GM06990 (cell line): Measurements from ENCODE around the gene C11orf71.

Experiments used
- DNase-seq: peaks from one replicate; pipeline ENCODE4 v3.0.0-alpha.2; 2011; ENCODE audit not compliant: insufficient read length; ENCODE audit errors: extremely low read depth
- H3K27me3 ChIP-seq: replicated peaks from 2 replicates; pipeline ENCODE4 v1.6.0; 2011; ENCODE audit warnings: low read length; ENCODE audit not compliant: control insufficient read depth, insufficient read depth
- H3K36me3 ChIP-seq: 2 replicates; pipeline ENCODE4 v1.5.1; 2011; ENCODE audit warnings: low read length; ENCODE audit not compliant: control insufficient read depth, insufficient read depth
- H3K4me3 ChIP-seq: replicated peaks from 2 replicates; pipeline ENCODE4 v1.5.1; 2011; ENCODE audit warnings: low read depth, mild to moderate bottlenecking, control low read depth, low read length
- TF ChIP-seq, protein P1 (sequence below): IDR thresholded peaks from 2 replicates; pipeline ENCODE4 v1.5.1; 2011; ENCODE audit warnings: low read length, control low read depth, mild to moderate bottlenecking, inconsistent platforms; ENCODE audit not compliant: insufficient read depth, poor library complexity, severe bottlenecking

C11orf71 gene

DNA sequence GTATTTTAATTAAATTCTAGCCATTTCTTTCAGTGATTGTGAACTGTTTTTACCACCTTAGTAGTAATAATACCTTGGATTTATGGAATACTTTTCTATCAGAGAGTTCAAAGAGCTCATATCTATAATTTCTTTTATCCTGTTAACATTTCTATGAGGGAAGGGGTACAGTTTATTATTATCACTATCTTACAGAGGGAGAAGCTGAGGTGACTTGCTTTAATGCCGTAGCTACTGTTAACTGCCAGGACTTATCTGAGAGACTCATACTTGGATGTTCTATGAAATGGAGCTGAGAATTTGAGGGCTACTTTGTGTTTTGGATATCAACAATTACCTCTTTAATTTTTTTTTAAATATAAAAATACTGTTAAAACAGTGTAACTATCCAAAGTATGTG is 42.2 kb upstream of the C11orf71 start:
- Histone ChIP-seq H3K27me3 (no peaks in the 10 kb centered on the region), H3K4me3 (no peak overlapping the region), H3K36me3 (no peaks in the 10 kb centered on the region)
- no peak for DNase-seq
- TF ChIP-seq, protein P1, sequence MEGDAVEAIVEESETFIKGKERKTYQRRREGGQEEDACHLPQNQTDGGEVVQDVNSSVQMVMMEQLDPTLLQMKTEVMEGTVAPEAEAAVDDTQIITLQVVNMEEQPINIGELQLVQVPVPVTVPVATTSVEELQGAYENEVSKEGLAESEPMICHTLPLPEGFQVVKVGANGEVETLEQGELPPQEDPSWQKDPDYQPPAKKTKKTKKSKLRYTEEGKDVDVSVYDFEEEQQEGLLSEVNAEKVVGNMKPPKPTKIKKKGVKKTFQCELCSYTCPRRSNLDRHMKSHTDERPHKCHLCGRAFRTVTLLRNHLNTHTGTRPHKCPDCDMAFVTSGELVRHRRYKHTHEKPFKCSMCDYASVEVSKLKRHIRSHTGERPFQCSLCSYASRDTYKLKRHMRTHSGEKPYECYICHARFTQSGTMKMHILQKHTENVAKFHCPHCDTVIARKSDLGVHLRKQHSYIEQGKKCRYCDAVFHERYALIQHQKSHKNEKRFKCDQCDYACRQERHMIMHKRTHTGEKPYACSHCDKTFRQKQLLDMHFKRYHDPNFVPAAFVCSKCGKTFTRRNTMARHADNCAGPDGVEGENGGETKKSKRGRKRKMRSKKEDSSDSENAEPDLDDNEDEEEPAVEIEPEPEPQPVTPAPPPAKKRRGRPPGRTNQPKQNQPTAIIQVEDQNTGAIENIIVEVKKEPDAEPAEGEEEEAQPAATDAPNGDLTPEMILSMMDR: no peak

DNA sequence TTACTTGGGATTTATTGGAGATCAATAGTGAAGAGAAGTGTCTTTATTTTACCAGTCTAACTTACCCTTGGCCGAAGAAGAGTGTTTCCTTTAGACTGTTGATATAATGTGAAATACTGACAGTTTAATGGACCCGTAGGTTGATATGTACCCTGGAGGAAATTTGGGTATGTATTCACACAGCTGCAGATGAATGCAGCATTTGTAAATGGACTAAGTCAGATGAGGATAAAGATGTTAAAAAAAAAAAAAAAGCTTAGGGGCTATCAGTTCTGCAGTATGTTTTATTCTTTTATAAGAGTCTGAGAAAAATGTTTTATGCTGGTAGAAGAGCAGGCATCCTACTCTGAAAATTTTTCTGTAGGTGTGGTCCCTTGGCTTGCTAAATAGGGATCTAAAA is 41.6 kb upstream of the C11orf71 start:
- Histone ChIP-seq H3K4me3 (no peak overlapping the region), H3K36me3 (no peaks in the 10 kb centered on the region), H3K27me3 (no peaks in the 10 kb centered on the region)
- TF ChIP-seq, protein P1: no peak
- no peak for DNase-seq

- TF ChIP-seq, protein P1: no peak
- no peak overlapping the region for H3K4me3 ChIP-seq
- no peaks in the 10 kb centered on the region for H3K27me3 ChIP-seq
- no peaks in the 10 kb centered on the region for H3K36me3 ChIP-seq
- DNase-seq: no peak
Measured at GRCh38 chr11:114440971-114441763, 40.9 kb upstream of the C11orf71 start.

DNA sequence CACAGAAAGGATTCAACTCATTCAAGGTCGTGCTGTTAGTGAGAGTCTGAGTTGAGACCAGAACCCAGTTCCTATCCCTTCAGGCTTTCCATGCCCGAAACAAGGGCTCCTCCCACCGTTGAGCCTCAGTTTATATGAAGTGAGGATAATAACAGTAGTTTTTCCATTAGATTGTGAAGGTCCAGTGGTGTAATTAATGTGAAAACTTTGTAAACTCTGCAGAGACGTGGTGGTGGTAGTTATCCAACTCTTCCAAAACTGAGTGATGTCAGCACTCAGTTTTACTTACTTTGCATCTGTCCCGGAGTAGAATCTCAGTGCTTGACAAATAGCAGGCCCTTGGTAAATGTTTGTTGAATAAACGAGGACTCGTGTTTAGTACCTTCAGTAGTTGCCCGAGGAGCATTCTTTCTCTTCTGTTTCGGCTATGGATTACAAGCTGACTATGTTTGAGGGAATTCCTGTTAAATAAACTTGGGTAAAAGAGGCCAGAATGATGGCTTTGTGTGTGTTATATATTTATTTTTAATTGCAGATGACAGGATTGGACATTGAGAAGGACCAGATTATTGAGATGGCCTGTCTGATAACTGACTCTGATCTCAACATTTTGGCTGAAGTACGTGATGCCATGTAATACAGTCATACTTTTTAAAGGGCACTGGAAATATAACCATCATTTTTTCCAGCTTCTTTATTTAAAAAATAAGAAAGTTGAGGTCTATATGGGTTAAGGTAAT is 40.0 kb upstream of the C11orf71 start:
- TF ChIP-seq, protein P1: no peak
- H3K36me3 ChIP-seq: no peaks in the 10 kb centered on the region
- H3K4me3 ChIP-seq: peak overlapping the region; percentile 92
- DNase-seq: no peak
- H3K27me3 ChIP-seq: no peaks in the 10 kb centered on the region

DNA sequence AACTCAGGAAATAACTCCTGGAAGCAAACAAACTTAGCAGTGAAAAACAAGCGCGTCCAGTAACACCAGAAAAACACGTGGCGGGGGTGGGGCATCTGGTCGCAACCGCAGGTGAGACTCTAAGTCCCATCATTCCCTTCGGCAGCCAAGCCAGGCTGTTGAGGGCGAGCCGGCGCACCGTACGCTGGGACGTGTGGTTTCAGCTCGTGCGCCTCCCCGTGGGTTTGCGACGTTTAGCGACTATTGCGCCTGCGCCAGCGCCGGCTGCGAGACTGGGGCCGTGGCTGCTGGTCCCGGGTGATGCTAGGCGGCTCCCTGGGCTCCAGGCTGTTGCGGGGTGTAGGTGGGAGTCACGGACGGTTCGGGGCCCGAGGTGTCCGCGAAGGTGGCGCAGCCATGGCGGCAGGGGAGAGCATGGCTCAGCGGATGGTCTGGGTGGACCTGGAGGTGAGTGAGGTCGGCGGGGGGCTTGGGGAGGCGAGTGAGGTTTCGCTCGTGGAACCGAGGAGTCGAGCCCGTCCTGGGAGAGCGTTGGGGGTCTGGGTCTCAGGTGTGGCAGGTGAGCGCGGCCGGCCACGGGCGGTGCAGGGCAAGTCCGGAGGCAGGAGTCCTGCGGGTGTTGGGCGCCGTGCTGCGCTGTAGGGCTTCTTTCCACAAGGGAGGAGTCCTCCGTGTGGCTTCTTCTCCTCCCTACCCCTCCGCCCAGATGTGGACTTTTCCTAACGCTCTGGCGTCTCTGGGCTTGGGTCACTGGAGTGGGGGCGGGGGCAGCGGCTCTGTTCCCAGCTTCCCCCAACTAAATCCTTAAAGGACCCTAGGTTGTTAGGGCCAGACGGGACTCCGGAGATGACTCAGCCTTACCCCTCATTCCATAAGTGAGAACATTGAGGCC is 39.2 kb upstream of the C11orf71 start, which contains the start of gene REXO2:
REXO2 (plus strand) TSS at position 239 of the 892 bp plus-strand sequence; CDS start at position 301, 62 bp downstream.
- no peaks in the 10 kb centered on the region for H3K27me3 ChIP-seq
- TF ChIP-seq, protein P1: no peak
- peak within 1 kb of the TSS; percentile 92 for H3K4me3 ChIP-seq
- no peaks in the 10 kb centered on the region for H3K36me3 ChIP-seq
- DNase-seq: peak; percentile 89
